ENCODE results near the gene MORN1.
A peak's percentile ranks its signal among the peaks of the same experiment; 100 is the strongest.

MORN1 gene

GRCh38 chr1:2295526-2295925, 95.8 kb downstream of the MORN1 start:
- DNase-seq: peak in 1 of 2 experiments; percentile 40
- TF ChIP-seq POLR2A (IDR thresholded peaks at IDR 0.05; ENCODE audit: low read length) (no peak), GATA1 (IDR thresholded peaks at IDR 0.05; ENCODE audit: low read depth, low read length) (no peak)

GRCh38 chr1:2294725-2295078, 96.7 kb downstream of the MORN1 start:
- TF ChIP-seq POLR2A (IDR thresholded peaks at IDR 0.05; ENCODE audit: low read length) (no peak), GATA1 (IDR thresholded peaks at IDR 0.05; ENCODE audit: low read depth, low read length) (no peak)
- DNase-seq: peak; percentile 51 to 58

- DNase-seq: no peak
- no peak for TF ChIP-seq GATA1 (IDR thresholded peaks at IDR 0.05; ENCODE audit: low read depth, low read length)
- TF ChIP-seq POLR2A (IDR thresholded peaks at IDR 0.05; ENCODE audit: low read length): no peak
Measured at GRCh38 chr1:2294033-2294724, 97.2 kb downstream of the MORN1 start.

- TF ChIP-seq GATA1 (IDR thresholded peaks at IDR 0.05; ENCODE audit: low read depth, low read length) (no peak), POLR2A (IDR thresholded peaks at IDR 0.05; ENCODE audit: low read length) (no peak)
- no peak for DNase-seq
Measured at GRCh38 chr1:2292725-2293450, 98.5 kb downstream of the MORN1 start.

- DNase-seq: no peak
- TF ChIP-seq GATA1 (IDR thresholded peaks at IDR 0.05; ENCODE audit: low read depth, low read length) (no peak), POLR2A (IDR thresholded peaks at IDR 0.05; ENCODE audit: low read length) (no peak)
Measured at GRCh38 chr1:2291577-2291976, 99.8 kb downstream of the MORN1 start.

- no peak for TF ChIP-seq POLR2A (IDR thresholded peaks at IDR 0.05; ENCODE audit: low read length)
- peak; percentile 40 to 58 for DNase-seq
Measured at GRCh38 chr1:2290595-2291510, 100.5 kb downstream of the MORN1 start.

- no peak for TF ChIP-seq GATA1 (IDR thresholded peaks at IDR 0.05; ENCODE audit: low read depth, low read length)
- TF ChIP-seq POLR2A (IDR thresholded peaks at IDR 0.05; ENCODE audit: low read length): no peak
- DNase-seq: peak; percentile 80 to 89
Measured at GRCh38 chr1:2290171-2290578, 101.2 kb downstream of the MORN1 start.

GRCh38 chr1:2289607-2290006, 101.7 kb downstream of the MORN1 start:
- DNase-seq: no peak
- TF ChIP-seq POLR2A (IDR thresholded peaks at IDR 0.05; ENCODE audit: low read length): no peak
- no peak for TF ChIP-seq GATA1 (IDR thresholded peaks at IDR 0.05; ENCODE audit: low read depth, low read length)

GRCh38 chr1:2288816-2289536, 102.4 kb downstream of the MORN1 start:
- DNase-seq: no peak
- TF ChIP-seq POLR2A (IDR thresholded peaks at IDR 0.05; ENCODE audit: low read length) (no peak), GATA1 (IDR thresholded peaks at IDR 0.05; ENCODE audit: low read depth, low read length) (no peak)

- no peak for DNase-seq
- TF ChIP-seq GATA1 (IDR thresholded peaks at IDR 0.05; ENCODE audit: low read depth, low read length) (no peak), POLR2A (IDR thresholded peaks at IDR 0.05; ENCODE audit: low read length) (no peak)
Measured at GRCh38 chr1:2288311-2288710, 103.0 kb downstream of the MORN1 start.

GRCh38 chr1:2287649-2288048, 103.7 kb downstream of the MORN1 start:
- DNase-seq: no peak
- TF ChIP-seq POLR2A (IDR thresholded peaks at IDR 0.05; ENCODE audit: low read length): no peak
- TF ChIP-seq GATA1 (IDR thresholded peaks at IDR 0.05; ENCODE audit: low read depth, low read length): no peak

GRCh38 chr1:2286923-2287322, 104.4 kb downstream of the MORN1 start:
- no peak for TF ChIP-seq GATA1 (IDR thresholded peaks at IDR 0.05; ENCODE audit: low read depth, low read length)
- no peak for DNase-seq

- DNase-seq: no peak
Measured at GRCh38 chr1:2284932-2285331, 106.4 kb downstream of the MORN1 start.

More at GRCh38 chr1:2284932-2285331, 106.4 kb downstream of the MORN1 start:
- TF ChIP-seq GATA1 (IDR thresholded peaks at IDR 0.05; ENCODE audit: low read depth, low read length) (no peak), POLR2A (IDR thresholded peaks at IDR 0.05; ENCODE audit: low read length) (no peak)

Measured in erythroblast (primary cell).